Mucosa of rectum (tissue), 2 donors: Measurements from ENCODE around the gene ZBTB21.

ENCODE experiments used
- H3K27ac ChIP-seq, 2 donors: one replicate each; pipeline ENCODE4 v1.7.0; 2013; ENCODE audit warnings: inconsistent platforms in 2 of 2, low read depth in 2 of 2, low read length in 2 of 2
- H3K27me3 ChIP-seq, 2 donors: one replicate each; pipeline ENCODE4 v1.7.0; 2013; ENCODE audit warnings: low read length in 2 of 2; ENCODE audit not compliant: control insufficient read depth in 2 of 2, insufficient read depth in 2 of 2
- H3K36me3 ChIP-seq, 2 donors: one replicate each; pipeline ENCODE4 v1.7.0; 2013; ENCODE audit warnings: low read length in 2 of 2; ENCODE audit not compliant: control insufficient read depth in 2 of 2, insufficient read depth in 2 of 2
- H3K4me1 ChIP-seq, 2 donors: one replicate each; pipeline ENCODE4 v1.7.0; 2013; ENCODE audit warnings: low read length in 2 of 2, mild to moderate bottlenecking in 1 of 2; ENCODE audit not compliant: control insufficient read depth in 2 of 2, insufficient read depth in 2 of 2
- H3K4me3 ChIP-seq, 2 donors: one replicate each; pipeline ENCODE4 v1.7.0; 2013; ENCODE audit warnings: low read length in 2 of 2
- H3K9ac ChIP-seq, 2 donors: one replicate each; pipeline ENCODE4 v1.7.0; 2013; ENCODE audit warnings: low read length in 2 of 2, low read depth in 1 of 2, mild to moderate bottlenecking in 1 of 2
- H3K9me3 ChIP-seq, 2 donors: one replicate each; pipeline ENCODE4 v1.7.0; 2013; ENCODE audit warnings: low read length in 2 of 2; ENCODE audit not compliant: control insufficient read depth in 2 of 2
- donor health status: healthy.
- donor health status: Normal muscosa, but diverticular disease.

The ZBTB21 gene

DNA sequence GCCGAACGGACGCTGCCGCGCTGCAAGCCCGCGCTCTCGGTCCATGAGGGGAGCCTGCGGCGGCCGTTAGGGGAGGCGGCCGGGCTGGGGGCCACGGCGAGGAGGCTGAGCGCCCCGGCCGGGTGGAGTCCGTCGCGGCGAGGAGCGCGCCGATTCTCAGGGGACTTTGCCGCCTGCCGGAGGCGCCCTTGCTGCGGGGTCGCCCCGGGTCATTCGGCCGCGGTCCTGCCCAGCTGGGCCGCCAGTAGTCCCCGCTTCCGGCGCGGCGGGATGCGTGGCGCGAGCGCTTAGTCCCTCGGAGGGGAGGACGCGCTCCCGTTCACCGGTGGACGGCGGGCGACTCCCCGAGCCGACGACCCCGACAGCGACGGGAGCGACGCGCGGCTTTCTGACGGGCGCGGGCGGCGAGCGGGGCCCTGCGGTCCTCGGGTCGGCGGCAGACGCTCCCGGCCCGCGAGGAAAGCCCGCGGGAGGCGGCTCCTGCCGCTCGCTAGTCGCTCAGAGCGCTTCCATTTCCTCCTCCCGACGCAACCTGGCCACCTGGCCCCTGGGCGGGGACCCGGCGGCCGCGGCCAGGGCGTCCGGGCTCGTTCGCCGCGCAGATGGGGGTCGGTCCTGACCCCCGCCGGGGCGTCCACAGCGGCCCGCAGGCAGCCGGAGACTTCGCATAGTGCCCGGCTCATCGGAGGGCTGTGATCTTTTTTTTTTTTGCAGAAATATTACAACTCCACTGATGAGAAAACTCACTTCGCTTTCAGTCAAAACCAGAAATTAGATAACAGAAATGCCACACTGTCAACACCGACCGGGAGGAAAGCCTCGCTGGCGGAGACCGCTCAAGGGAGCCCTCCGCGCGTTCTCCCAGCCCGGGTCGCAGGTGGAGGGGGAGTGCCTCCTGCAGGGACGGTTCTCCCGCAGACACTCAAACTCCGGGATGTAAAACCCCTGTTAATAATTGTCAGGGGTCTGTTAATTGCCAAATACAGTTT lies 641 bp upstream of the ZBTB21 start:
- peaks cover 0 to 2% of the 10 kb centered on the region in 2 donors for H3K36me3 ChIP-seq
- H3K4me1 ChIP-seq = peaks cover 18 to 21% of the 10 kb centered on the region in 2 donors
- H3K27ac ChIP-seq = peak overlapping the region; percentile 99
- peak overlapping the region; percentile 74 to 95 for H3K9ac ChIP-seq
- H3K4me3 ChIP-seq = peak overlapping the region; percentile 70 to 72
- no peaks in the 10 kb centered on the region for H3K9me3 ChIP-seq
- no peaks in the 10 kb centered on the region for H3K27me3 ChIP-seq

DNA sequence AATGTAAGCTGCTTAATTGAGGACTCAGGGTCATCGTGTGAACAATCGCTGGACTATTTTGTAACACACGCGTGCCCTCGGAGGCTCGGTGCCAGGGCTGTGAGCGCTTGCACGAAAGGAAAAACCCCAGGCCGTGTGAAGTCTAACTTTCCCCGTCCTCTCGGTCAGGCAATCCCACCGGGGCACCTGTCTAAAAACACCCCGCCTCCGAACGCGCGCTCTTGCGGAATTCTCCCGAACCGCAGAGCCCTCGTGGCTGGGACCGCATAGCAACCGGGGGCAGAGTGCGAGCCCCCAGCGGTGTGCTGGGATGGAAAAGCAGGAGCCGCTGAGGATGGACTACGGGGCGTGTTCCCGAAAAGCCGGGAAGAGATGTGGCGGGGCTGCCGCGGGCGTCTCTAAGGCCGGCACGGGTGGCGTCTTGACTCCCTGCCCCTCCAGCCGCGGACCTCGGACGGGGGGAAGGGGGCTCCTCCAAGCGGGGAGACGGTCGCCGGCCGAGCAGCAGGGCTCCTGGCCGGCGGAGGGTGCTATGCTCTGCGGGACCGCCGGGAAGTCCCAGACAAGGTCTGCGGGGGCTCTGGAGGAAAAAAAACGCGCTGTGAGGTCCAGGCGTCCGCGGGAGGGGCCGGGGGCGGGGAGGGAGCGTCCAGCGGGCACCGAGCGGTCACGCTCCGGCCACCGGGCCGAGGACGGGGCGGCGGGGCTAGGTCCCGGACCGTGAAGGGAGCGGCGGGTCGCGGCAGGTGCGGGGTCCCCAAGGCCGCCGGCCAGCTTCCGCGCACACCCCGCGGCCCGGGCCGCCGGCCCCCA lies 936 bp downstream of the ZBTB21 start:
- Histone ChIP-seq H3K4me1 (peaks cover 18 to 21% of the 10 kb centered on the region in 2 donors), H3K27ac (peak overlapping the region; percentile 99), H3K4me3 (peak overlapping the region; percentile 84 to 85), H3K9ac (peak overlapping the region; percentile 87 to 96), H3K27me3 (no peaks in the 10 kb centered on the region), H3K9me3 (no peaks in the 10 kb centered on the region), H3K36me3 (peaks cover 0 to 2% of the 10 kb centered on the region in 2 donors)

DNA sequence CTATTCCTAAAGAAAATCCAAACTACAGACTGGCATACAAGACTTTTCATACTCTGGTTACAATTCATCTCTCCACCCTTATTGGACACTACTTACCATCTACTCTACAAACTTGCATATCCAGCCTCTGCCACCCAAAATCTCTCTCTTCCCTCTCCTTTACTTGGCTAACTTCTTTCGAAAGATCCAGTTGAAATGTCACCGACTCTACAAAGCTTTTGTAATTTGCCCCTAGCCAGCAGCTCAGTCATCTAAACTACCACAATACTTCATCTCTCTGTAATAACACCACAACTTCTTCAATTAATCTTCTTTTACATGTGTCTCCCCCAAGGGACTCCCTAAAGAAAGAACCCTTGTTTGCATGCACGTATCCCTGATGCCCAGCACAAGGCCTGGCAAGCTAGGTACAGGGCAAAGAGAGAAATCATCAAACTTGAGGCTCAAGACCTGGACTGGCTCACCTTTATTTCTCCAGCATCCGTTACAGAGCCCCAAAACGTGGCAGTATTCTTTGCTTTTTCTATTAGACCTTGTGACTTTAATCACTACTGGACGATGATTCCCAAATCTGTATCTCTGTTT lies 2.7 kb downstream of the ZBTB21 start:
- Histone ChIP-seq H3K27me3 (no peaks in the 10 kb centered on the region), H3K4me3 (no peak overlapping the region), H3K27ac (no peak overlapping the region), H3K9me3 (no peaks in the 10 kb centered on the region), H3K36me3 (peaks cover 0 to 2% of the 10 kb centered on the region in 2 donors), H3K9ac (no peak overlapping the region), H3K4me1 (peaks cover 9 to 18% of the 10 kb centered on the region in 2 donors)

DNA sequence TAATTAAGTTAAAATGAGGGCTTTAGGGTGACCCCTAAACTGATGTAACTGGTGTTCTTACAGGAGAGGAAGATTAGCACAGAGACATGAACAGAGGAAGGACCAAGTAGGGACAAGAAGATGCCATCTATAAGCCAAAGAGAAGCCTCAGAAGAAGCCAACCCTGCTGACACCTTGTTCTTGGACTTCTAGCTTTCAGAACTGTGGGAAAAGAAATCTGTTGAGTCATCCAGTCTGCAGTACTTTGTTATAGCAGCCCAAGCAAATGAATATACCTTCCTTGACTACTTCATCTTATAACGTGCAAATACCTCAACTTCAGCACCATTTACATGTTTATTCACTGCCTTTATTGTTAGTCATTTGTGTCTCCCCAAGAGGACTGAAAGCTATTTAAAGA lies 3.4 kb downstream of the ZBTB21 start:
- Histone ChIP-seq H3K9me3 (no peaks in the 10 kb centered on the region), H3K27ac (no peak overlapping the region), H3K4me1 (peaks cover 2 to 11% of the 10 kb centered on the region in 2 donors), H3K27me3 (no peaks in the 10 kb centered on the region), H3K9ac (no peak overlapping the region), H3K4me3 (no peak overlapping the region), H3K36me3 (peaks cover 0 to 5% of the 10 kb centered on the region in 2 donors)

DNA sequence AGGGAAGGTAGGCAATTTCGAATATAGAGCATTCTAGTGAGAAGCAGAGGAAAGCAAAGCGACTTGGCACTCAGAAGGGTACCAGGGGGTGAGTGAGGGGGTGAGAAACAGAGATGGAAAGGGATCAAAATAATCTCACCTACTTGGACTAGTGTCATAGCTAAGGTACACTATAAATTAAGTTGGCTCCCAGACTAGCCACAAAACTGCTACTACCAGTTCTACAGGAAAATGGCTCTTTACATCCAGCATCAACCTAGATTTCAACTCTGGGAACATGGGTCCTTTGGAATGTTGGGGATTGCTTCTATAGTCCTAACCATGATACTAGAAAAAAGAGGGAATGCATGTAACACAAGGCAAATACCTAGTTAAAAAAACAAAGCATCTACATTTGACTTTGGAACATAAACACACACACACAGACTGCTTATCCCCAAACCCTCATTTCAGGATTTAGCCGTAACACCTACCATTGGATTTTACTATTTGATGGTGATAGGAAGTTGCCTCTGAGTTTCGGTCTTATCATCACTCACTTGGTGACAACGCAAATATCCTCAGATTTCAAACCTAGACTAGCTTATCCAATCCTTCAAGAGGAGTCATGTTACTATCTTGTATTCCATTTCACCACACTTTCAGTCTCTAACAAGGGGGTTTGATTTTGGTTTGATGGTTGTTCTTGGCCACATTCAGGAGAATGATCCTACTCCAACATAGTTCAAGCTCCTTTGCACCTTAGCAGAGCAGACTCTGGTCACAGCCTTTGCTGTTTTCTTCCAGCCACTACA lies 5.6 kb downstream of the ZBTB21 start:
- no peaks in the 10 kb centered on the region for H3K9me3 ChIP-seq
- H3K27ac ChIP-seq = no peak overlapping the region
- peaks cover 0 to 4% of the 10 kb centered on the region in 2 donors for H3K4me1 ChIP-seq

DNA sequence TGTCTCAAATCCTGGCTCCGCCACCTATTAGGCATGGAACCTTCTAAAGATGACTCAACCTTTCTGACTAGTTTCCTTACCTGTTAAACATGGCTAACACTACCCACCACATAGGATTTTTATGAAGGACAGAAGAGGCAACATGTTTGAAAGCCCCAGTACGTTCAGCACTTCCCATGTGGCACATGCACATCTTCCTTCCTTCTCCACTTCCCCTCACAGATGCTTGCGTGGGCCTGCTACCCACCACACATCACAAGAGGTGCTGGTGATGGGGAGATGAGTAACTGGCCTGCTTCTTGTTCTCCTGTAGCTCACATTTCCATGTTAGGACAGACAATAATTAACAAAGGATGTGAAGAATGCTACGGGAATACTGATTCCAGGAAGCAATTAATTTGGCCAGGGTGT lies 7.1 kb downstream of the ZBTB21 start:
- Histone ChIP-seq H3K27ac (no peak overlapping the region), H3K36me3 (peaks cover 4 to 14% of the 10 kb centered on the region in 2 donors), H3K9ac (no peak overlapping the region)

More for the DNA sequence above, 5.6 kb downstream of the ZBTB21 start:
- Histone ChIP-seq H3K9ac (no peak overlapping the region), H3K4me3 (no peak overlapping the region), H3K27me3 (no peaks in the 10 kb centered on the region), H3K36me3 (peaks cover 4 to 14% of the 10 kb centered on the region in 2 donors)

DNA sequence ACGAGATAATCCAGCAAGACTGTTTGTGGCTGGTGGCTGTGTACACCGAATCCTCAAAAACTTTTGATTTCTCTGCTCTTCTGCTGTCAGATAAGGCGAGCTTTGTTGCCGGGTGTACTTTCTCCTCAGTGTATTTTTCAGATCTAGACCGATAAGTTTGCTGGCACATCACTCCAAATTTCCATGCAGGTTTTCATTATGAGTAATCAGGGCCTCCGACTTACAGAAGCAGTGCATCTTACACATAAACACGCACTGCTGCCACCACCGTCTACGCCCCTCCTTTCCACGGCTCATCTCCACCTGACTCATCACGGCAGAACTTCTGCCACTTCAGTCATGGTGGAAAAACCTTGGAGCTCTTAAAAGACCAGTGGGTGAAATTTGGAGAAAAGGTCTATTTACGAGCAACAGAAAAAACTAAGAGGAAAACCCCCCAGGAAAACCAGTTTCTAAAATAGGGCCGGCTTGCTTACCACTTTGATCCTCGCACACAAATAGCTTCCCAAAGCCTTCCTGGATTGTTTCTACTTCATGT lies 7.7 kb downstream of the ZBTB21 start:
- H3K4me1 ChIP-seq = no peaks in the 10 kb centered on the region
- no peak overlapping the region for H3K27ac ChIP-seq
- H3K27me3 ChIP-seq = no peaks in the 10 kb centered on the region
- H3K36me3 ChIP-seq = peaks cover 4 to 14% of the 10 kb centered on the region in 2 donors
- H3K9me3 ChIP-seq = no peaks in the 10 kb centered on the region
- no peak overlapping the region for H3K9ac ChIP-seq
- no peak overlapping the region for H3K4me3 ChIP-seq

More for the DNA sequence above, 7.1 kb downstream of the ZBTB21 start:
- H3K4me1 ChIP-seq = no peaks in the 10 kb centered on the region
- no peak overlapping the region for H3K4me3 ChIP-seq
- no peaks in the 10 kb centered on the region for H3K9me3 ChIP-seq
- no peaks in the 10 kb centered on the region for H3K27me3 ChIP-seq

DNA sequence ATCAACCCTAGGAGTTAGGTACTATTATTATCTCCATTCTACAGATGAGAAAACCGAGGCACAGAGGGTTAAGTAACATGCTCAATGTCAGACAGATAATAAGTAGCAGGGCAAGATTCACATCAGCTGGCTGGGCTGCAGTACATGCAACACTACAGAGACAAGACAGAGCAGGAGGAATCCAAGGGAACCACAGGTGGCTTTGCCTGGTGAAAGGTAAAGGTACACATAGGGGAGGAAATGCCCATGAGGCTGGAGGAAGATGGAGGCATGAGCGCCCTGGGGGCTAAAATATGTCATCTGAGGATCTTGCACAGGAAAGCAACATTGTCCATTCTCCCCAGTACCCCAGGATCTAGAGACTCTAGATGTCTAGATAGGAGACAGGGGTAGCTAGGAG lies 8.4 kb downstream of the ZBTB21 start:
- Histone ChIP-seq H3K27ac (no peak overlapping the region), H3K4me3 (no peak overlapping the region), H3K36me3 (peaks cover 4 to 12% of the 10 kb centered on the region in 2 donors)

DNA sequence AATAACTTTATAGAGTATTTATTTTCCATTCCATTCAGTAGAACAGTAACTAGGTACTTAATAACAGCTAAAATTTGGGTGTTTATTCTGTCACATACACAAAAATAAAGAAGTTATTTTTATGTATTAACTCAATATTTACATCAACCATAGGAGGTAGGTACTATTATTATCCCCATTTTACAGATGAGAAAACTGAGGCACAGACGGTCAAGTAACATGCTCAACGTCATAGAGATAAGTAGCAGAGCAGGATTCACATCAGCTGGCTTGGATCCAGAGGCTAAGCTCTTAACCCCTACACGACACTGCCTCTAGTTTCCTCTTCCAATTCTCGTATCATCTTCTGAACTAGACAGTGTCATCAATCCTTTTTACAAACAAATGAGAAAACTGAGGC lies 9.3 kb downstream of the ZBTB21 start:
- Histone ChIP-seq H3K36me3 (peaks cover 4 to 12% of the 10 kb centered on the region in 2 donors), H3K9ac (no peak overlapping the region), H3K4me3 (no peak overlapping the region), H3K27ac (no peak overlapping the region), H3K4me1 (no peaks in the 10 kb centered on the region), H3K27me3 (no peaks in the 10 kb centered on the region), H3K9me3 (no peaks in the 10 kb centered on the region)

More for the DNA sequence above, 8.4 kb downstream of the ZBTB21 start:
- no peaks in the 10 kb centered on the region for H3K27me3 ChIP-seq
- no peaks in the 10 kb centered on the region for H3K4me1 ChIP-seq
- no peaks in the 10 kb centered on the region for H3K9me3 ChIP-seq
- no peak overlapping the region for H3K9ac ChIP-seq
